WI38 (cell line): ENCODE data around the gene S1PR2.
A peak's percentile ranks its signal among the peaks of the same experiment; 100 is the strongest.

Source experiments
- H3K4me3 ChIP-seq: 2 replicates; pipeline ENCODE4 v1.5.1; 2011; ENCODE audit warnings: low read depth, mild to moderate bottlenecking, control low read depth, low read length
- TF ChIP-seq, protein P1 (sequence below): IDR thresholded peaks from 2 replicates; pipeline ENCODE4 v1.5.1; 2012; ENCODE audit warnings: low read depth, mild to moderate bottlenecking, control low read depth, low read length

The S1PR2 gene

DNA sequence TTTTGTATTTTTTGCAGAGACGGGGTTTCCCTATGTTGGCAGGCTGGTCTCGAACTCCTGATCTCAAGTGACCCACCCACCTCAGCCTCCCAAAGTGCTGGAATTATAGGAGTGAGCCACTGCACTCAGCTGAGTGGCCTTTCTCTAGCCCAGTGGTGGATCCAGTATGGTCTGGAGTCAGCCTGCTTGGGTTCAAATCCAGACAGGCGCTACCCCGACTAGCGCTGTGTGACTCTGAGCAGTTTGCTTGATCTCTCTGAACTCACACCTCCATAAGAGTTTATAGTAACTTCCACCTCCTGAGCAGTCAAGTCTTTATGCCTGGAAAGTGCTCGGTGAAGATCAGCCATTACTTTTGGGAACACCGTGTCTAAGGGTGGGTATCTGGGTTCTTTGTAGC, 10.4 kb downstream of the S1PR2 start:
- TF ChIP-seq, protein P1, sequence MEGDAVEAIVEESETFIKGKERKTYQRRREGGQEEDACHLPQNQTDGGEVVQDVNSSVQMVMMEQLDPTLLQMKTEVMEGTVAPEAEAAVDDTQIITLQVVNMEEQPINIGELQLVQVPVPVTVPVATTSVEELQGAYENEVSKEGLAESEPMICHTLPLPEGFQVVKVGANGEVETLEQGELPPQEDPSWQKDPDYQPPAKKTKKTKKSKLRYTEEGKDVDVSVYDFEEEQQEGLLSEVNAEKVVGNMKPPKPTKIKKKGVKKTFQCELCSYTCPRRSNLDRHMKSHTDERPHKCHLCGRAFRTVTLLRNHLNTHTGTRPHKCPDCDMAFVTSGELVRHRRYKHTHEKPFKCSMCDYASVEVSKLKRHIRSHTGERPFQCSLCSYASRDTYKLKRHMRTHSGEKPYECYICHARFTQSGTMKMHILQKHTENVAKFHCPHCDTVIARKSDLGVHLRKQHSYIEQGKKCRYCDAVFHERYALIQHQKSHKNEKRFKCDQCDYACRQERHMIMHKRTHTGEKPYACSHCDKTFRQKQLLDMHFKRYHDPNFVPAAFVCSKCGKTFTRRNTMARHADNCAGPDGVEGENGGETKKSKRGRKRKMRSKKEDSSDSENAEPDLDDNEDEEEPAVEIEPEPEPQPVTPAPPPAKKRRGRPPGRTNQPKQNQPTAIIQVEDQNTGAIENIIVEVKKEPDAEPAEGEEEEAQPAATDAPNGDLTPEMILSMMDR = no peak
- H3K4me3 ChIP-seq = no peak overlapping the region

DNA sequence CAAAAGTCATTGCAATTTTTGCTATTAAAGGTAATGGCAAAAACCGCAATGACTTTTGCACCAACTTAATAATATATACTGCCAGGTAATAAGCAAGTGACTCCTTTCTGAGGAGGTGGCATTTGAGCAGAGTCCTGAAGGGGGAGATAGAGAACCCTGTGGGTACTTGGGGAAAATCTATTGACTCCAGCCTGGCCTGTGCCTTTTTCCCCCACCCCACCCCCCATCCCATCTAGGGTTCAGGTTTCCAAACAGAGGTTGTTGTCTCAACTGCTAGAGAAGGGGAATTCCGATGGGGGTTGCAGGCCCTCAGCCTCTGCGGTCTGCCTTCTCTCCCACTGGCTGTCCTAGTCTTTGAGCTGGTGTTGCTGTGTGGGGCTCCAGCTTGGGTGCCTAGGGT, 11.5 kb downstream of the S1PR2 start:
- TF ChIP-seq, protein P1 = peak; percentile 58
- no peak overlapping the region for H3K4me3 ChIP-seq

DNA sequence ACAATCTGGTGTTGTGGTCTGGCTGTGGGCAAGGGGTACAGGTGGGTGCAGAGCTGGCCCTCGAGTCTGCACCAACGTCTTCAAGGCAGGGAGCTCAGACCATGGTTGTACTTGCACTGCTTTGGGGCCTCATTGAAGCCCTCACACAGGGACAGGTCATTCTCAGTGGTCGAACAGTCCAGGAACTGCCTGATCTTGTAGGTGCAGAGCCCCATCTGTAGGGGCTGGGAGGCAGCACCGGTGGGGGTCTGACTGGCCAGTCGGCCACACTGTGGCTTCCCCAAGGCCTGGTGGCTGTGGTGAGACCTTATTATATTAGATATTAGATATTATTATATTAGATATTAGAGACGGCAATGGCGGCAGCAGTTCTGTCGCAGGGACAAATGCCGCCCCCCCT, 14.0 kb downstream of the S1PR2 start:
- TF ChIP-seq, protein P1 = no peak
- H3K4me3 ChIP-seq = no peak overlapping the region

DNA sequence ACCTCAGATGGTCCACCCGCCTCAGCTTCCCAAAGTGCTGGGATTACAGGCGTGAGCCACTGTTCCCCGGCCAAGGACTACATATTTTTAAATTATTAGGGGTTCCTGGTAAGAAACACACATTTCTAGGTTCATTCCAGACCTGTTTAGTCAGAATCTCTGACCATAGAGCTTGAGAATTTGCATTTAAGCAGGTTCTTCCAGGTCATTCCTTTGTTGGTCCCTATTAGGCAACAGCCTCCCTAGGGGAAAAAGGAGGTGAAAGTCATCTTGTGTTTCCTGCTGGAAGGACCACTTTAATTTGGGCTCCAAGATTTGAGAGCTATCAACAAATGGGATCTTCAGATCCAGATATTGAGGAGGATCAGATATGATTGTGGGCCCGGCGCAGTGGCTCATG, 16.3 kb downstream of the S1PR2 start:
- TF ChIP-seq, protein P1 = no peak

DNA sequence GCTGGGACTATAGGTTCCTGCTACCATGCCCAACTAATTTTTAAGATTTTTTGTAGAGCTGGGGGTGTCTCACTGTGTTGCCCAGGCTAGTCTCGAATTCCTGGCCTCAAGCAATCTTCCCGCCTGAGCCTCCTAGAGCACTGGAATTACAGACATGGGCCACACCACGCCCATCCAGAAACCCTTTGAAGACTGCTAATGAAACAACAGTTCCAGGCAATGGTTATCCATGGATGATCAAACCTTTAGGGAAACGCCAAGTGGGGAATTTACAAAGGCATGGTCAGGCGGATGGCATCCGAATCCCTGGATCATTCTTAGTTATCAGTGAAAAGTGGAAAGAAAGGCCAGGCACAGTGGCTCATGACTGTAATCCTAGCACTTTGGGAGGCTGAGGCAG, 19.4 kb downstream of the S1PR2 start:
- H3K4me3 ChIP-seq = no peak overlapping the region
- TF ChIP-seq, protein P1 = no peak

More for the DNA sequence above, 16.3 kb downstream of the S1PR2 start:
- no peak overlapping the region for H3K4me3 ChIP-seq

DNA sequence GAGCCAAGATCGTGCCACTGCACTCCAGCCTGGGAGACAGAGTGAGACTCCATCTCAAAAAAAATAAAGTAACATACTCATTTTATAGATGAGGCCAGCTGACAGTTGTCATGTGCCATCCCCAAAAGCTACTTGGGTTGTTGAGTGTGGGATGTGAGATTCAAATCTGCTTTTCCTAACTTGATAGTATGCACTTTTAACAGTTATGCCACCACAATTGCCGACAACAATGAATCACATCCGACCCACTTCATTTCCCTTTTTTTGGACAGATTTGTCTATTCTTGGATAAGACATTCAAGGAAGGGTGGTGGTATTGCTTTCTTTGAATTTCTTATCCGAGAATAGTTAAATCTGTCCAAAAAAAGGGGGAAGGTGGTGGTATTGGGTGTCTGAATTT, 20.1 kb downstream of the S1PR2 start:
- TF ChIP-seq, protein P1 = no peak
- no peak overlapping the region for H3K4me3 ChIP-seq

DNA sequence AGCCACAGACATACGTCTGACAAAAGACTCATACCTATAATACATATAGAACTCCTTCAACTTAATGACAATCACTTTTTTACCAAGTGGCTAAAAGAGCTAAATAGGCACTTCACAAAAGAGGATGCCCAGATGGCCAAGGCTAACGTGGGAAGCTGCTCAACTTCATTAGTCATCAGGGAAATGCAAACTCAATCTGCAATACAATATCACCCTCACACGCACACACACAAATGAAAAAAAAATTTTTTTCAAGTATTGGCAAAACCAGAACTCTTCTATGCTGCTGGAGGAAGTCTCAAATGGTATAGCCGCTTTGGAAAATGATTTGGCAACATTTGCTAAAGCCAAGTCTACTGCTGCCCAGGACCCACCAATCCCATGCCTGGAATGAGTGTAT, 21.8 kb downstream of the S1PR2 start:
- no peak overlapping the region for H3K4me3 ChIP-seq
- TF ChIP-seq, protein P1 = no peak
